Nucleus accumbens (tissue), 56 donors: Measurements from ENCODE around the gene FAM216A.

Experiments used
- DNase-seq, 56 donors: peaks; one replicate each; lab custom pipeline; 2025; lab: John Stamatoyannopoulos, UW

FAM216A gene

DNA sequence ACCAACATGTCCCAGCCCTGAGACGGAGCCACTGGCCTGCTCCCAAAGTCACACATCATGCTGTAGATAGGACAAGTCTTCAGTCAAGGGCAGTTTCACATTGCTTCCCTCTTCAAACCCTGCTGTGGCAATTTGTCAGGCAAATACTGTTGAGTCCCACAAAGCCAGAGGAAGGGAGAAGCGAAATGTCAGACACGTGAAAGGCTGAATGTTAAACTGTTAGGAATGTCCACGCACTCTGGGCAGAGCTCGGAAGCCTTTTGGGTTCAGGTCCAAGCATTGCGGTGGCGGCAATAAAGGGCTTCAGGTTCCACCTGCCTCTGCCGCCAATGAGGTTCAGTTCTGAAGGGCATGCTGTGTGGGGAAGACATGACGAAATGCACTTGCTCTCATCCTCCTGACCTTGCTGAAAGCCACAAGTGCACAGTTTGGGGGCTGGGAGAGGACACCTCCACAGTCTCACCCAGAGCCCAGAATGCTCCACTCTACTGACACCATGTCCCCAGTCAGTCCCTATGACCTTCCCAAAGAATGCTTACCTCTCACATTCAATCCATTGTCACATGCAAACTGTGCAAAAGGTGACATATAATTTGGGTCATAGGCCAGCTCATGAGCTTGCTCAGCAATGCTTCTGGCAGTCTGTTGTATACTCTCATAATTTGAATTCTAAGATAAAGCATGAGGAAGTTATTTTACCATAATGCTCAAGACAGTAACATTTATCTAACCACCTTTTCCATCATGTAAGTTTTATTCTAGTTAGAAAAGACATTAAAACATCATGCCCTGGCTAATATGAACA lies 69.2 kb downstream of the FAM216A start:
- DNase-seq, result peak in 1 of 56 donors; percentile 4

- DNase-seq, result no peak
Observed at GRCh38 chr12:110538869-110539622, 70.4 kb downstream of the FAM216A start.
